ENCODE data around the gene SERPINH1.

DNA sequence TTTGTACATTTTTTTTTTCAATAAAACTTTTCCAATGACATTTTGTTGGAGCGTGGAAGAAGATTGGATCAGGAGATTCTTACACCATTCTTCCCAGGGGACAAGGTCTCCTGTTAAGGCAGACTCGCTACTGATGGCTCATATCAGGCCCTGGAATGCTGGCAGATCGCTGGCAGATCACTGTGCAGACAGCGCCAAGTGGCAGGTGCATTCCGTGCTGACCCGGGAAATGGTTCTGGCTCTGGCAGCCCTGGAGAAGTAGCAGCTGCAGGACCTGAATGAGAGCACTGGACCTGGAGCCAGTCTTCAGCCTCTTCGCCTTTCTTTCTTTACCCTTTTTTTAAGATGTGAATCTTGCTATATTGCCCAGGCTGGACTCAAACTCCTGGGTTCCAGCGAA is 10.7 kb downstream of the SERPINH1 start:
- TF ChIP-seq, protein P1, sequence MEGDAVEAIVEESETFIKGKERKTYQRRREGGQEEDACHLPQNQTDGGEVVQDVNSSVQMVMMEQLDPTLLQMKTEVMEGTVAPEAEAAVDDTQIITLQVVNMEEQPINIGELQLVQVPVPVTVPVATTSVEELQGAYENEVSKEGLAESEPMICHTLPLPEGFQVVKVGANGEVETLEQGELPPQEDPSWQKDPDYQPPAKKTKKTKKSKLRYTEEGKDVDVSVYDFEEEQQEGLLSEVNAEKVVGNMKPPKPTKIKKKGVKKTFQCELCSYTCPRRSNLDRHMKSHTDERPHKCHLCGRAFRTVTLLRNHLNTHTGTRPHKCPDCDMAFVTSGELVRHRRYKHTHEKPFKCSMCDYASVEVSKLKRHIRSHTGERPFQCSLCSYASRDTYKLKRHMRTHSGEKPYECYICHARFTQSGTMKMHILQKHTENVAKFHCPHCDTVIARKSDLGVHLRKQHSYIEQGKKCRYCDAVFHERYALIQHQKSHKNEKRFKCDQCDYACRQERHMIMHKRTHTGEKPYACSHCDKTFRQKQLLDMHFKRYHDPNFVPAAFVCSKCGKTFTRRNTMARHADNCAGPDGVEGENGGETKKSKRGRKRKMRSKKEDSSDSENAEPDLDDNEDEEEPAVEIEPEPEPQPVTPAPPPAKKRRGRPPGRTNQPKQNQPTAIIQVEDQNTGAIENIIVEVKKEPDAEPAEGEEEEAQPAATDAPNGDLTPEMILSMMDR (IDR thresholded peaks at IDR 0.05; ENCODE audit: low read length): no peak
- no peak for TF ChIP-seq EZH2 (IDR thresholded peaks at IDR 0.05; ENCODE audit: borderline replicate concordance, low read length)

Measured in OCI-LY1 (cell line).